SK-N-SH treated with all-trans-retinoic acid at 6 μM for 48 hours (cell line): ENCODE results near the gene NPHS1.

Experiments
- ATAC-seq: fragments of 200-7000 bp; cut with Tn5 transposase; 3 replicates; pipeline ENCODE4 v1.9.1; 2020; ENCODE audit warnings: mild to moderate bottlenecking, moderate library complexity
- ARNTL ChIP-seq: fragments of 450-650 bp; formaldehyde crosslinking; IDR thresholded peaks from 2 replicates; pipeline ENCODE4 v1.5.0; 2020; ENCODE audit warnings: low read depth, mild to moderate bottlenecking, moderate library complexity, borderline replicate concordance
- BACH2 ChIP-seq: fragments of 250-450 bp; sonication (Bioruptor Pico); IDR thresholded peaks from 2 replicates; pipeline ENCODE4 v1.9.0; 2021; ENCODE audit warnings: mild to moderate bottlenecking, borderline replicate concordance
- CREB5 ChIP-seq: fragments of 250-450 bp; sonication (Bioruptor Pico); IDR thresholded peaks from 2 replicates; pipeline ENCODE4 v1.5.1; 2020; ENCODE audit warnings: low read depth, mild to moderate bottlenecking, moderate library complexity
- CSDC2 ChIP-seq: fragments of 250-450 bp; sonication (Bioruptor Pico); IDR thresholded peaks from 2 replicates; pipeline ENCODE4 v1.5.0; 2020; ENCODE audit warnings: mild to moderate bottlenecking, moderate library complexity
- ESRRG ChIP-seq: fragments of 250-450 bp; sonication (Bioruptor Pico); IDR thresholded peaks from 2 replicates; pipeline ENCODE4 v1.6.1; 2021; ENCODE audit warnings: mild to moderate bottlenecking
- GLIS3 ChIP-seq: fragments of 250-450 bp; sonication (Bioruptor Pico); IDR thresholded peaks from 2 replicates; pipeline ENCODE4 v1.5.0; 2020; ENCODE audit warnings: mild to moderate bottlenecking, moderate library complexity
- ISL1 ChIP-seq: fragments of 250-450 bp; sonication (Bioruptor Pico); IDR thresholded peaks from 2 replicates; pipeline ENCODE4 v2.1.2; 2022; ENCODE audit warnings: mild to moderate bottlenecking, moderate library complexity
- OSR1 ChIP-seq: fragments of 250-450 bp; sonication (Bioruptor Pico); IDR thresholded peaks from 2 replicates; pipeline ENCODE4 v1.8.0; 2022; ENCODE audit warnings: moderate library complexity, mild to moderate bottlenecking, inconsistent platforms
- PATZ1 ChIP-seq: fragments of 250-450 bp; sonication (Bioruptor Pico); IDR thresholded peaks from 2 replicates; pipeline ENCODE4 v1.8.0; 2020; ENCODE audit warnings: mild to moderate bottlenecking, moderate library complexity, borderline replicate concordance
- PPARA ChIP-seq: fragments of 250-450 bp; sonication (Bioruptor Pico); IDR thresholded peaks from 2 replicates; pipeline ENCODE4 v1.5.0; 2020; ENCODE audit warnings: mild to moderate bottlenecking, borderline replicate concordance
- RARB ChIP-seq: fragments of 250-450 bp; sonication (Bioruptor Pico); IDR thresholded peaks from 2 replicates; pipeline ENCODE4 v1.8.0; 2021; ENCODE audit warnings: mild to moderate bottlenecking, moderate library complexity
- SNAI2 ChIP-seq: fragments of 250-450 bp; sonication (Bioruptor Pico); IDR thresholded peaks from 2 replicates; pipeline ENCODE4 v1.5.0; 2020; ENCODE audit warnings: mild to moderate bottlenecking, moderate library complexity
- TCF4 ChIP-seq: fragments of 250-450 bp; sonication (Bioruptor Pico); IDR thresholded peaks from 2 replicates; pipeline ENCODE4 v1.8.0; 2021; ENCODE audit warnings: mild to moderate bottlenecking, moderate library complexity, borderline replicate concordance
- TOX ChIP-seq: fragments of 250-450 bp; sonication (Bioruptor Pico); IDR thresholded peaks from 2 replicates; pipeline ENCODE4 v1.8.0; 2021; ENCODE audit warnings: mild to moderate bottlenecking, moderate library complexity, borderline replicate concordance
- TSHZ2 ChIP-seq: fragments of 250-450 bp; sonication (Bioruptor Pico); IDR thresholded peaks from 2 replicates; pipeline ENCODE4 v1.5.0; 2020; ENCODE audit warnings: mild to moderate bottlenecking, moderate library complexity
- ZC3H10 ChIP-seq: fragments of 250-450 bp; sonication (Bioruptor Pico); IDR thresholded peaks from 2 replicates; pipeline ENCODE4 v1.5.1; 2021; ENCODE audit warnings: mild to moderate bottlenecking, moderate library complexity
- ZFP3 ChIP-seq: fragments of 250-450 bp; sonication (Bioruptor Pico); IDR thresholded peaks from 2 replicates; pipeline ENCODE4 v1.5.0; 2020; ENCODE audit warnings: mild to moderate bottlenecking, moderate library complexity
- ZFP30 ChIP-seq: fragments of 450-650 bp; formaldehyde crosslinking; IDR thresholded peaks from 2 replicates; pipeline ENCODE4 v1.5.0; 2022; ENCODE audit warnings: mild to moderate bottlenecking, moderate library complexity
- ZNF565 ChIP-seq: fragments of 450-650 bp; formaldehyde crosslinking; conservative IDR thresholded peaks from 2 replicates; pipeline ENCODE4 v1.5.0; 2020; ENCODE audit warnings: low read depth, mild to moderate bottlenecking, moderate library complexity
- ZNF70 ChIP-seq: fragments of 450-650 bp; formaldehyde crosslinking; IDR thresholded peaks from 2 replicates; pipeline ENCODE4 v1.5.0; 2020; ENCODE audit warnings: mild to moderate bottlenecking, moderate library complexity
- ZNF8 ChIP-seq: fragments of 450-650 bp; formaldehyde crosslinking; IDR thresholded peaks from 2 replicates; pipeline ENCODE4 v1.5.0; 2020; ENCODE audit warnings: mild to moderate bottlenecking, moderate library complexity

NPHS1 gene

GRCh38 chr19:35890113-35890650, 37.9 kb upstream of the NPHS1 start:
- ATAC-seq: no peak
- no peak for TF ChIP-seq GLIS3 (CRISPR knock-in tag)
- no peak for TF ChIP-seq PPARA (CRISPR knock-in tag)
- no peak for TF ChIP-seq PATZ1 (CRISPR knock-in tag)
- no peak for TF ChIP-seq TOX (CRISPR knock-in tag)
- TF ChIP-seq TCF4 (CRISPR knock-in tag): no peak

GRCh38 chr19:35889370-35890112, 37.2 kb upstream of the NPHS1 start:
- ATAC-seq: no peak
- TF ChIP-seq CSDC2 (CRISPR knock-in tag) (no peak), ZFP3 (no peak), ZNF565 (CRISPR knock-in tag) (no peak), ZC3H10 (CRISPR knock-in tag) (no peak), RARB (CRISPR knock-in tag) (no peak), SNAI2 (CRISPR knock-in tag) (no peak), PPARA (CRISPR knock-in tag) (no peak), ZNF8 (CRISPR knock-in tag) (no peak), BACH2 (CRISPR knock-in tag) (no peak), ARNTL (CRISPR knock-in tag) (no peak), ISL1 (CRISPR knock-in tag) (no peak)

GRCh38 chr19:35888398-35888797, 36.1 kb upstream of the NPHS1 start:
- ATAC-seq: no peak

More at GRCh38 chr19:35888398-35888797, 36.1 kb upstream of the NPHS1 start:
- TF ChIP-seq TSHZ2 (CRISPR knock-in tag): no peak
- no peak for TF ChIP-seq OSR1 (CRISPR knock-in tag)
- no peak for TF ChIP-seq PPARA (CRISPR knock-in tag)
- no peak for TF ChIP-seq ESRRG (CRISPR knock-in tag)
- no peak for TF ChIP-seq ZNF565 (CRISPR knock-in tag)
- TF ChIP-seq ZFP3: no peak
- TF ChIP-seq RARB (CRISPR knock-in tag): no peak
- TF ChIP-seq ZFP30 (CRISPR knock-in tag): no peak
- no peak for TF ChIP-seq ZNF70
- TF ChIP-seq CREB5 (CRISPR knock-in tag): no peak
- TF ChIP-seq SNAI2 (CRISPR knock-in tag): no peak
- TF ChIP-seq ARNTL (CRISPR knock-in tag): no peak
- no peak for TF ChIP-seq ZC3H10 (CRISPR knock-in tag)
- no peak for TF ChIP-seq PATZ1 (CRISPR knock-in tag)
- no peak for TF ChIP-seq TOX (CRISPR knock-in tag)
- no peak for TF ChIP-seq CSDC2 (CRISPR knock-in tag)
- TF ChIP-seq ZNF8 (CRISPR knock-in tag): no peak
- TF ChIP-seq TCF4 (CRISPR knock-in tag): no peak
- TF ChIP-seq ISL1 (CRISPR knock-in tag): no peak
